ENCODE measurements around the gene TXLNB. TPM values are rescaled to one million over a fixed set of nuclear protein-coding genes. Genes with fewer than 3 reads are reported as not detected.
"Not testable (repeated sequence)": the region's sequence is repeated elsewhere in the genome, so short reads cannot be mapped to it uniquely, and the experiment has no call there.

Gene TXLNB
- total RNA-seq, 3 donors from 2014 or later: 0.08 to 0.11 TPM; not detected in 1

DNA sequence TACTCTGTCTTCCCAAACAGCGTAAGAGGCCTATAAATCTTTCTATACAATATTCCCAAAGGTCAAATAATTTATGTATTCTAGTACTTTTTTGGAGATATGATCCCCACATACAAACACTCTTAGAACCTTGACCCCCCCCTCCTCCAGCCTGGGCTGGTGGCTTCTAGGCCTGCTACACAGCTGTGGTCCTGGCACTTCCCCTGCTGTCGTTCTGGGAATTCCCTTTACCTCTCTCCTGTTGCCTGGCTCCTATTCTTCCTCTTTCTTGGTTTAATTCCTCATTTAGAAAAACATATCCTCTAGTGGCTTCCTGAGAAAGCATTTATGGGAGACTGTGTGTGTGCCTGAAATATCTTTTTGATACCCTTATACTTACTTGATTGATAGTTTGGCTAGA lies 4.1 kb upstream of the TXLNB start:
- H3K36me3 Mint-ChIP-seq (ENCODE audit: insufficient read depth): no peaks in the 10 kb centered on the region
- H3K4me3 Mint-ChIP-seq: no peak overlapping the region
- no peak for ATAC-seq
- H3K27me3 Mint-ChIP-seq (ENCODE audit: low read depth): no peaks in the 10 kb centered on the region
- H3K9me3 Mint-ChIP-seq: no peaks in the 10 kb centered on the region
- peaks cover 50% of the 10 kb centered on the region for H3K4me1 Mint-ChIP-seq (ENCODE audit: low read depth)
- DNase-seq: no peak

DNA sequence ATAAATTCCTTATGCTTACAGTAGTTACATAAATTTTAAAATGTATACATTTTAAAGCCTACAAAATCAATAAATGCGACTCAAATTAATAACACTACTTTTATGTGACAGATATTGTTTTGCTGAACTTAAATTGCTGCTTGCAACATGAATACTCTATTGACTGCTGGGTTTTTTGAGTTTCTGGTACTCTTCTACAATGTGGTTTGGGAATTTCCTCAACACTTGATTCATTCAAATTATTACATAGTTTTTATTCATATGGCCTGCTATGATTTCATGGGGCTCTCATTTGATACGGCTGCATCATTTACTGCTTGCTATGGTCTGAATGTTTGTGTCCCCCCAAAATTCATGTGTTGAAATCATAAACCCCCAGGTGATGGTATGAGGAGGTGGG lies 2.3 kb upstream of the TXLNB start:
- H3K4me3 Mint-ChIP-seq: no peak overlapping the region
- ATAC-seq (peak in 1 of 2 donors; percentile 4), DNase-seq (no peak)
- no peaks in the 10 kb centered on the region for H3K9me3 Mint-ChIP-seq
- no peaks in the 10 kb centered on the region for H3K27me3 Mint-ChIP-seq (ENCODE audit: low read depth)
- no peaks in the 10 kb centered on the region for H3K36me3 Mint-ChIP-seq (ENCODE audit: insufficient read depth)
- H3K4me1 Mint-ChIP-seq (ENCODE audit: low read depth): peaks cover 65% of the 10 kb centered on the region

DNA sequence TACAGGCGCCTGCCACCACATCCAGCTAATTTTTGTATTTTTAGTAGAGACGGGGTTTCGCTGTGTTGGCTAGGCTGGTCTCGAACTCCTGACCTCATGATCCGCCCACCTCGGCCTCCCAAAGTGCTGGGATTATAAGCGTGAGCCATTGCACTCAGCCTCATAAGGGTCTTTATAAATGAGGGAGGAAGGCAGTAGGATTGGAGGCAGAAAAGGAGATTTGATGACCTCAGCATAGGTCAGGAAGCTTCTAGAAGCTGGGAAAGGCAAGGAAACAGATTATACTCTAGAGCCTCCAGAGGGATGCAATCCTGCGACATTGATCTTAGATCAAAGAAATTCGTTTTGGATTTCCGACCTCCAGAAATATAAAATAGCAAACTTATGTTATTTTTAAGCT lies 1.4 kb upstream of the TXLNB start:
- ATAC-seq; H3K27me3 Mint-ChIP-seq (ENCODE audit: low read depth); H3K9me3 Mint-ChIP-seq; DNase-seq; H3K4me3 Mint-ChIP-seq; H3K36me3 Mint-ChIP-seq (ENCODE audit: insufficient read depth): not testable (repeated sequence)
- peaks cover 70% of the 10 kb centered on the region for H3K4me1 Mint-ChIP-seq (ENCODE audit: low read depth)

DNA sequence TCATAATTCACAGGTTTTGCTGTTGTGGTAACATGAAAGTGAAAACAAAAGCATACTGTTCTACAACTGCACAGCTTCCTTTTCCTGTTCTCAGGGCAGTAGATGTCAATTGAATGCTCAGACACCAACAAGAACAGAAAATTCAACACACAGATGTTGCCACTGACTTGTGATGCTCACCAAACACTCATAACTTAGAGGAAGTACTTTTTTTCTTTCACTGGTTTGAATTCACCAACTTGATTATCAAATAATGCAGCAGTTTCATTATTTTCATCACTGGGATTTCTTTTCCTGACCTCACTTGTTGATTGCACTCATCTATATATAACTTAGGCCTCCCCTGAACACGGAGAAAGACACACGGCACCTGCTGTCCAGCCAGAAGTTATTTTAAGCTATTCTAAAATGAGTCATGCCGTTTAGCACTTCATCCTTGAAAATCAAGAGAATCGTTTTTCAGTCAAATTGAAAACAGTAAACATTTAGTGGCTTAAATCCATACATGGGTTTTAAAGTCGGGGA lies 949 bp downstream of the TXLNB start:
- DNase-seq (no peak), ATAC-seq (peak; percentile 7 to 35)
- H3K4me1 Mint-ChIP-seq (ENCODE audit: low read depth): peaks cover 67% of the 10 kb centered on the region

DNA sequence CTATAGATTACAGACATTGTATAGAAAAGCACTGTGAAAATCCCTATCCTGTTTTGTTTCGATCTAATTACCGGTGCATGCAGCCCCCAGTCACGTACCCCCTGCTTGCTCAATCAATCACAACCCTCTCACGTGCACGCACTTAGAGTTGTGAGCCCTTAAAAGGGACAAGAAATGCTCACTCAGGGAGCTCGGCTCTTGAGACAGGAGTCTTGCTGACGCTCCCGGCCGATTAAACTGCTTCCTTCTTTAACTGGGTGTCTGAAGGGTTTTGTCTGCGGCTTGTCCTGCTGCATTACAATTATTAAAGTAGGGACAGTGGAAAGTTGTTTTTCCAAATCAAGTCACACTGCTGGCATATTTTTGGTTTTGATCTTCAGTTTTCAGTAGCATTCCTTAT lies 2.6 kb downstream of the TXLNB start:
- Mint-ChIP-seq H3K4me3 (no peak overlapping the region), H3K4me1 (ENCODE audit: low read depth) (peaks cover 55% of the 10 kb centered on the region), H3K27me3 (ENCODE audit: low read depth) (no peaks in the 10 kb centered on the region), H3K9me3 (no peaks in the 10 kb centered on the region), H3K36me3 (ENCODE audit: insufficient read depth) (peaks cover 2% of the 10 kb centered on the region)
- DNase-seq: no peak
- ATAC-seq: no peak

More for the DNA sequence above, 949 bp downstream of the TXLNB start:
- no peaks in the 10 kb centered on the region for H3K27me3 Mint-ChIP-seq (ENCODE audit: low read depth)
- peak overlapping the region; percentile 61 for H3K4me3 Mint-ChIP-seq
- no peaks in the 10 kb centered on the region for H3K9me3 Mint-ChIP-seq
- H3K36me3 Mint-ChIP-seq (ENCODE audit: insufficient read depth): no peaks in the 10 kb centered on the region

DNA sequence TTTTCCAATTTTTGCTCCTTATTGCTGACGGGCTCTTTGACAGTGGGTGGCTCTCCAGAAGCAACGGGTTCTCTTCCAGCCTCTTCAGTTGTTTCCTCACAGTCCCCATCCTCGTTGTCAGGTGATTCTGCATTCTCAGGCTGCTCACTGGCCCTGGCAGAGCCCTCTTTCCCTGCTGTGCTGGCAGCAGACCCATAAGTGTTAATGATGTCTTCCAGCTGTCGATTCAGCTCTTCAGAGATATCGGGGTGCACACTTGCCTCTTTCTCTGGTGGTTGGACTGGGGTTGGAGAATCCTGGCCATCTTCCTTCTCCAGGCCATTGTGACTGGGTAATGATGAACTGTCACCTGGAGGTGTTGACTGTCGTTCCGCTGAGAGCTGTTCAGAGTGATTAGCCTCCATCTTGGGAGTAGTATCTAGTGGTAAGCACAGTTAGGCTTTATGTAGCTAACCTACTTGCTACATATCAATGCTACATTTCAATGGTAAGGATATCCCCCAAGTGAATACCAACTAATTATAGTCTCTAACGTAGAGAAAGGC lies 3.2 kb downstream of the TXLNB start:
- Mint-ChIP-seq H3K9me3 (no peaks in the 10 kb centered on the region), H3K4me1 (ENCODE audit: low read depth) (peaks cover 51% of the 10 kb centered on the region), H3K27me3 (ENCODE audit: low read depth) (no peaks in the 10 kb centered on the region), H3K4me3 (no peak overlapping the region), H3K36me3 (ENCODE audit: insufficient read depth) (peaks cover 2% of the 10 kb centered on the region)
- DNase-seq (no peak), ATAC-seq (no peak)

DNA sequence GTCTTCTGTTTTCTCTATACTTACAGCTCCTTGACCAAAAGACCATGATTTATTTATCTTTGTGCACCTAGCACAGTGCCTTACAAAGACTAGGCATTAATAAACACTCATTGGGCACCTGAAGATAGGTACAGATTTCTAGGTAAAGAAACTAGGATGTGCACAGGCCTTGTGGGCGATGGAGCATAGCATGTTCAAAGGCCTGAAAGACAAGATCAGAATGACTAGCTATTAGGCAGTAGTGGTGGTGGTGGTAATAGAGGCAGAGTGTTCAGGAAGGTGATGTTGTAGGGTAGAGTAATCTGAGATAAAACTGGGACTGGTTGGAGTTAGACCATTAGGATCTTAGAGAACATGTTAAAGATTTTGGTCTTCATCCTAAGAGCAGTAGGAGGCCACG lies 3.9 kb downstream of the TXLNB start:
- Mint-ChIP-seq H3K27me3 (ENCODE audit: low read depth) (no peaks in the 10 kb centered on the region), H3K9me3 (no peaks in the 10 kb centered on the region), H3K4me3 (no peak overlapping the region), H3K4me1 (ENCODE audit: low read depth) (peaks cover 45% of the 10 kb centered on the region), H3K36me3 (ENCODE audit: insufficient read depth) (peaks cover 2% of the 10 kb centered on the region)
- no peak for ATAC-seq
- no peak for DNase-seq

DNA sequence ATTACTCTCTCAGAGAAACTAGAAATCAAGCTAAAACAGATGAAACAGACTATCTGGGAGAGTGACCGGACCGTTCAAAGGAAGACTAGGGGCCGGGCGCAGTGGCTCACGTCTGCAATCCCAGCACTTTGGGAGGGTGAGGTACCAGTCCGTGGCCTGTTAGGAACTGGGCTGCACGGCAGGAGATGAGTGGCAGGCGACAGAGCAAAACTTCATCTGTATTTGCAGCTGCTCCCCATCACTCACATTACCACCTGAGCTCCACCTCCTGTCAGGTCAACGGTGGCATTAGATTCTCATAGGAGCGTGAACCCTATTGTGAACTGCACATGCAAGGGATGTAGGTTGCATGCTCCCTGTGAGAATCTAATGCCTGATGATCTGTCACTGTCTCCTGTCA lies 5.4 kb downstream of the TXLNB start:
- not testable (repeated sequence) for ATAC-seq; H3K9me3 Mint-ChIP-seq; H3K36me3 Mint-ChIP-seq (ENCODE audit: insufficient read depth); DNase-seq; H3K4me3 Mint-ChIP-seq; H3K27me3 Mint-ChIP-seq (ENCODE audit: low read depth)
- peaks cover 34% of the 10 kb centered on the region for H3K4me1 Mint-ChIP-seq (ENCODE audit: low read depth)

DNA sequence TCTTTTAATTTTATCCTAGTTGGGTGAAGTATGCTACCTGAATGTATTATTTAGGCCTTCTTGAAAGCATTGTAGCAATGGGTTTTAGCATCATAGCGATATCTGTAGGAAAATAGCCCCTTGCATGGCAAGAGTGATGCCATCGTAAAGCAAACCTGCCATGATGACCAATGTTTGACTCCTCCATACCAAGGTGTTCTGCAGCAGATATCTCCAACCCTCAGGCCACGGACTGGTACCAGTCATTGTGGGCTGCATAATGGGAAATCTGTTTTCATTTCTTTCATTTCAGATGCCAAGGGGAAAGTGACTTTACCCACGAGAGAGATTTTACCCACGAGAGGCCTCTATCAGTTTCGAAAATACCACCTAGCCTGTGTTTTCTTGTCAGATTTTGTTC lies 6.2 kb downstream of the TXLNB start:
- Mint-ChIP-seq H3K4me1 (ENCODE audit: low read depth) (peaks cover 29% of the 10 kb centered on the region), H3K4me3 (no peak overlapping the region), H3K27me3 (ENCODE audit: low read depth) (no peaks in the 10 kb centered on the region), H3K9me3 (no peaks in the 10 kb centered on the region), H3K36me3 (ENCODE audit: insufficient read depth) (peaks cover 2% of the 10 kb centered on the region)
- no peak for DNase-seq
- no peak for ATAC-seq

DNA sequence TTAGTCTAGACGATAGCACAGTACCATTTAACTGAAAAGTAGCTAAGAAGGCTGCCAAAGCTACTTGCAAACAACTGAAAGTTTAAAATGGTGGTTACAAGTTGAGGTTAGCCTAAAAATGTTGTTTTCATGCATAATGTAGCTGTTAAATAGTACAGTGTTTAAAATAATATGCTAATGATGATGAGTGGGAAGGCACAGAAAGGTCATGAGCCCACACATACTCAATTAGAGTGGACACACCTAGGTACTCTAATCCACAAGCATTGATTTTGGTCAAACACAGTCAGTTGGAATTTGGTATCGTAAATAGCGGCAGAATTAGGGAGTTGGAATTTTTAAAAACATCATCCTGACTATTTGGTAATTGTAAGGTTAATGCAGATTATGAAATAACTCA lies 7.0 kb downstream of the TXLNB start:
- no peaks in the 10 kb centered on the region for H3K9me3 Mint-ChIP-seq
- H3K27me3 Mint-ChIP-seq (ENCODE audit: low read depth): no peaks in the 10 kb centered on the region
- H3K4me1 Mint-ChIP-seq (ENCODE audit: low read depth): peaks cover 27% of the 10 kb centered on the region
- no peak for ATAC-seq
- H3K36me3 Mint-ChIP-seq (ENCODE audit: insufficient read depth): peaks cover 2% of the 10 kb centered on the region
- H3K4me3 Mint-ChIP-seq: no peak overlapping the region
- DNase-seq: no peak

DNA sequence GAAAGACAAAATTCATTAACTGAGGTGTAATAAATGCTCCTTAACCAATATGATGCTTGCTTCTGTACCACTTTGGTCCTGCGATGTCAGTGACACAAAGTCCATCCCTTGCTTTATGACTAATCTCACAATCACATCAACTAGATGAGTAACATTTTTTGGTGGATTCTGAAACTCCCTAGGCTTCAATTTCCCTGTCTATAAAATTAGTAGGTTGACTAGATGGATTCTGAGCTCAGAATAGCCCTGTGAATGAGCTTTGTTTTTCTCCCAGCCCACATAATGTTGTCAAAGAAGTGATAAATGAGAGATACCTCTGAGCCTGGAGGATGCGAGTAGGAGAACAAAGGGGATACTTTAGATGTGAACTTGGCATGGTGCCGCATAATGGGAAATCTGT lies 9.1 kb downstream of the TXLNB start:
- DNase-seq (no peak), ATAC-seq (peak in 1 of 2 donors; percentile 62)
- H3K36me3 Mint-ChIP-seq (ENCODE audit: insufficient read depth): peaks cover 2% of the 10 kb centered on the region
- H3K9me3 Mint-ChIP-seq: no peaks in the 10 kb centered on the region
- peaks cover 26% of the 10 kb centered on the region for H3K4me1 Mint-ChIP-seq (ENCODE audit: low read depth)
- no peaks in the 10 kb centered on the region for H3K27me3 Mint-ChIP-seq (ENCODE audit: low read depth)
- H3K4me3 Mint-ChIP-seq: no peak overlapping the region

DNA sequence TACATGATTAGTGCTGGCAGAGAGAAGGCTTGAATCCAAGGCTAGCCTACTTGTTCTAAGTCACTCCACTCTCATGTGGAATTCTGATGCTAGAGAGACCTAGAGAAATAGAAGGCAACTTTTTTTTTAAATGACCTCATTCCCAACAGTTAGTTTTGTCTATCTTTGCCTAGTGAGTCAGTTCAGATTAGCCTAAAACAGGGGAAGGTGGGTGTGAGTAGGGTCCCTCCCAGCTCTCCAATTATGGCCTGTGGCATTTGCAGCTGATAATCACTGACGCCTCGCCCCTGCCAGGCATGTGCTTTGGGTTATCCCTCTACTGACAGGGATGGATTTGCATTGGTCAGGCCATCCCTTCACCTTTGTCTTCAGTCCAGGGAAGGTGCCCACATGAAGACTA lies 13.6 kb downstream of the TXLNB start:
- DNase-seq (no peak), ATAC-seq (no peak)
- no peaks in the 10 kb centered on the region for H3K27me3 Mint-ChIP-seq (ENCODE audit: low read depth)
- H3K36me3 Mint-ChIP-seq (ENCODE audit: insufficient read depth): peaks cover 4% of the 10 kb centered on the region
- peaks cover 30% of the 10 kb centered on the region for H3K4me1 Mint-ChIP-seq (ENCODE audit: low read depth)
- no peak overlapping the region for H3K4me3 Mint-ChIP-seq
- no peaks in the 10 kb centered on the region for H3K9me3 Mint-ChIP-seq

DNA sequence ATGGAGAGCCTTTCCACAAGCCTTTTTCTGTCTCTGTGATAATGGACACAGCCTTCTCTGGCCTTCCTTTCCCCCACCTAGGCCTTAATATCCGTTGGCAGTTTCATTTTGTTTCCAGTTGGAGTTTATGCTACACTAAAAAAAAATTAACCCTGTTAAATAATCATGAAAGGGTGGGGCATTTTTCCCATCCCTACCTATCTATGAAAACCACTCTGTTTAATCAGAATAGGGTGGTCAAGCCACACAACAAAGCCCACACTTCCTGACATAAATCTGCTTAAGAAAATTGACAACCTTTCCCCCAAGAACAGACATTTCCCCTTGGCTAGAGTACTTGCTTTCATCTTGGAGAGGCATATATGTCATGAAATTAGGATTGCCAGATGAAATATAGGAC lies 14.2 kb downstream of the TXLNB start:
- ATAC-seq (no peak), DNase-seq (no peak)
- Mint-ChIP-seq H3K36me3 (ENCODE audit: insufficient read depth) (peaks cover 4% of the 10 kb centered on the region), H3K9me3 (no peaks in the 10 kb centered on the region), H3K27me3 (ENCODE audit: low read depth) (no peaks in the 10 kb centered on the region), H3K4me1 (ENCODE audit: low read depth) (peaks cover 27% of the 10 kb centered on the region), H3K4me3 (no peak overlapping the region)

DNA sequence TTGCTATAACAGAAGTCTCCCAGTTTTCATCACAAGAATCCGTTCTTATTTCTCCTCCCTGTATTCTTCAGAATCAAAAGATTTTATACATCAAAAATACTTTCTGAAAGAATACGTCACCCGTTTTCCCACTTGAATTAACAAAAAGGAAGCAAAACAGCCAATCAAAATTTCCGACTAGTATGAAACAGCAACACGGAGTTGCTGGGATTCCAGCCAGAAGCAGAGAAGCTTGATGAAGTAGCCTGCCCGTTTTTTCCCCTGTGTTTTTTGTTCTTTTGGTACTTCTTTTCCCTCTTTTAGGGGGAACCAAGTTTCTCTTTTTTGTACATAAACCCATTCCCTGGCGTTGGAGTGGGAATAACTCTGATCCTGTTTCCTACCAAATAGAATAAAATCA lies 14.6 kb downstream of the TXLNB start:
- peaks cover 27% of the 10 kb centered on the region for H3K4me1 Mint-ChIP-seq (ENCODE audit: low read depth)
- ATAC-seq (no peak), DNase-seq (no peak)
- no peaks in the 10 kb centered on the region for H3K9me3 Mint-ChIP-seq
- no peaks in the 10 kb centered on the region for H3K27me3 Mint-ChIP-seq (ENCODE audit: low read depth)
- H3K4me3 Mint-ChIP-seq: no peak overlapping the region
- peaks cover 4% of the 10 kb centered on the region for H3K36me3 Mint-ChIP-seq (ENCODE audit: insufficient read depth)

DNA sequence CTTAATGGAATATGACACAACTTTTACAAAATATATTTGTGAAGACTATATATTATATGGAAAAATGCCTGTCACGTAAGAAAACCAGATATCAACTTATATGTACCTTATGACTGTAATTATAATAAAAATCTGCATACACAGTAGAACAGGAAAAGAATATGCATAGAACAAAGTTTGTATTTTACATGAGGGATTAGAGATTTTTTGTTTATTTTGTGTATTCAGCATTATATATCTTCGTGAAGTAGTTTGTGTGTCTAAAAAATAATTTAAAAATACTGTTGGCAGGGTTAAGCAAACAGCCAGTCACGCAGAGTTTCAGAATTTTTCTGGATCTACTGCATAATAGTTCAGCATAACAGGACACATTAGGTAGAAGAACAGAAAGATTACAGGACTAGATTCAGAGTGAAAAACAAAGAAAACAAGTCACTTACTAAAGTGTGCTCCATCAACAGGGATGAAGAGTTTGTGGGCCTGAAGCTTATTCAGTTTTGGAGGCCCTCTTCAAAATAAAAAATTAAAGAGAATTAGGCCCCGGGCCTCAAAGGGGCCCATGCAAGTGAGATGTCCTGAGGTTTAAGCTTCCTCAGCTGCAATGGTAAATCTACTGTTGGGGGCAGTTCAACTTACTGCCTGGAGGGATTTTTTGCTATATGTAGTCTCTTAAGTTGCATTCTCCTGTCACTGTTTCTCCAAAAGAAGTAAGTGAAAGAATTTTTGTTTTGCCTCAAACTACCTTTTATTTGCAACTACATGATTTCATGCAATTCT lies 16.3 kb downstream of the TXLNB start:
- no peak for DNase-seq
- Mint-ChIP-seq H3K4me1 (ENCODE audit: low read depth) (peaks cover 22% of the 10 kb centered on the region), H3K4me3 (no peak overlapping the region), H3K27me3 (ENCODE audit: low read depth) (no peaks in the 10 kb centered on the region), H3K9me3 (no peaks in the 10 kb centered on the region), H3K36me3 (ENCODE audit: insufficient read depth) (peaks cover 4% of the 10 kb centered on the region)
- ATAC-seq: no peak

All from activated T-cell treated with anti-CD3 and anti-CD28 coated beads, Interleukin-2, amount 50 U/mL, for 4 hours (primary cell).